Gastroesophageal sphincter (tissue), 3 donors: ENCODE measurements around the gene CPA2.

Source experiments
- POLR2A ChIP-seq, 2 donors: fragments of 450-650 bp; IDR thresholded peaks; one replicate each; pipeline ENCODE4 v1.6.1; 2017; ENCODE audit warnings: antibody characterized with exemption in 2 of 2, mild to moderate bottlenecking in 2 of 2, moderate library complexity in 1 of 2
- TF ChIP-seq, protein P1 (sequence below), 4 experiments: fragments of 200-600 bp in 2 of 4; fragments of 450-650 bp in 2 of 4; sonication (generic) in 1 of 4; IDR thresholded peaks; one replicate each; pipeline ENCODE4 v1.5.1; 2017 to 2019; ENCODE audit warnings: antibody characterized with exemption in 4 of 4, mild to moderate bottlenecking in 2 of 4, moderate library complexity in 2 of 4

DNA sequence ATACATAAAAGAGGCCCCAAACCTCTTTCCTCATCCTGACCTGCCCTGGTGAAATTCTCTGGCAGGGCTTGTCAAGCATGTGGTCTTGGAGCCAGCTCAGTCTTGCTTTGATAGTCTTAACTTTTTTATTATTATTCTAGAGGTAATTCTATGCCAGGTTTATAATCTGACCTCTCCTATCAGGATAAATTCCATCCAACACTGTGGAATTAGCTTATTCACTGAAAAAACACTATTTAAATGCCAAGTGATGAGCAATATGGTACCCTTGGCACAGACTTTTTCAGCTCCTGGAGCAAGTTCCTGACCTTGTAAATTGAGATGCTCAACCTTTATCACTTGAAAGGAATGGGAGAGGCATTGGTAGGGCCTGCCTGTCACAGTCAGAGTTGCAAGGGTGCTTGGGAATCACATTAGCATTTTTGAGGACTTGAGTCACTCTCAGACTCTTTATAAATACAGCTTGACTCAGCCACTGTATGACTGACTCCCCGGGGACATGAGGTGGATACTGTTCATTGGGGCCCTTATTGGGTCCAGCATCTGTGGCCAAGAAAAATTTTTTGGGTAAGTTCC lies 26.1 kb downstream of the CPA2 start, which contains the start of gene CPA4:
- TF ChIP-seq, protein P1, sequence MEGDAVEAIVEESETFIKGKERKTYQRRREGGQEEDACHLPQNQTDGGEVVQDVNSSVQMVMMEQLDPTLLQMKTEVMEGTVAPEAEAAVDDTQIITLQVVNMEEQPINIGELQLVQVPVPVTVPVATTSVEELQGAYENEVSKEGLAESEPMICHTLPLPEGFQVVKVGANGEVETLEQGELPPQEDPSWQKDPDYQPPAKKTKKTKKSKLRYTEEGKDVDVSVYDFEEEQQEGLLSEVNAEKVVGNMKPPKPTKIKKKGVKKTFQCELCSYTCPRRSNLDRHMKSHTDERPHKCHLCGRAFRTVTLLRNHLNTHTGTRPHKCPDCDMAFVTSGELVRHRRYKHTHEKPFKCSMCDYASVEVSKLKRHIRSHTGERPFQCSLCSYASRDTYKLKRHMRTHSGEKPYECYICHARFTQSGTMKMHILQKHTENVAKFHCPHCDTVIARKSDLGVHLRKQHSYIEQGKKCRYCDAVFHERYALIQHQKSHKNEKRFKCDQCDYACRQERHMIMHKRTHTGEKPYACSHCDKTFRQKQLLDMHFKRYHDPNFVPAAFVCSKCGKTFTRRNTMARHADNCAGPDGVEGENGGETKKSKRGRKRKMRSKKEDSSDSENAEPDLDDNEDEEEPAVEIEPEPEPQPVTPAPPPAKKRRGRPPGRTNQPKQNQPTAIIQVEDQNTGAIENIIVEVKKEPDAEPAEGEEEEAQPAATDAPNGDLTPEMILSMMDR (IDR thresholded peaks at IDR 0.05): no peak
- TF ChIP-seq POLR2A (IDR thresholded peaks at IDR 0.05): no peak
